SU-DHL-6 (cell line): ENCODE measurements around the gene TPRA1.

ENCODE experiments used
- EZH2phosphoT487 ChIP-seq: fragments of 200-600 bp; sonication (generic), shearing (Covaris generic); conservative IDR thresholded peaks from 2 replicates; pipeline ENCODE4 v1.6.1; 2018; ENCODE audit warnings: mild to moderate bottlenecking, antibody characterized with exemption, low read length, moderate library complexity, mixed read lengths
- TF ChIP-seq, protein P1 (sequence below): fragments of 200-600 bp; sonication (generic); IDR thresholded peaks from one replicate; pipeline ENCODE4 v1.5.1; 2017; ENCODE audit warnings: antibody characterized with exemption, mild to moderate bottlenecking, low read length, moderate library complexity; ENCODE audit not compliant: insufficient read depth, poor library complexity, severe bottlenecking

- TF ChIP-seq, protein P1, sequence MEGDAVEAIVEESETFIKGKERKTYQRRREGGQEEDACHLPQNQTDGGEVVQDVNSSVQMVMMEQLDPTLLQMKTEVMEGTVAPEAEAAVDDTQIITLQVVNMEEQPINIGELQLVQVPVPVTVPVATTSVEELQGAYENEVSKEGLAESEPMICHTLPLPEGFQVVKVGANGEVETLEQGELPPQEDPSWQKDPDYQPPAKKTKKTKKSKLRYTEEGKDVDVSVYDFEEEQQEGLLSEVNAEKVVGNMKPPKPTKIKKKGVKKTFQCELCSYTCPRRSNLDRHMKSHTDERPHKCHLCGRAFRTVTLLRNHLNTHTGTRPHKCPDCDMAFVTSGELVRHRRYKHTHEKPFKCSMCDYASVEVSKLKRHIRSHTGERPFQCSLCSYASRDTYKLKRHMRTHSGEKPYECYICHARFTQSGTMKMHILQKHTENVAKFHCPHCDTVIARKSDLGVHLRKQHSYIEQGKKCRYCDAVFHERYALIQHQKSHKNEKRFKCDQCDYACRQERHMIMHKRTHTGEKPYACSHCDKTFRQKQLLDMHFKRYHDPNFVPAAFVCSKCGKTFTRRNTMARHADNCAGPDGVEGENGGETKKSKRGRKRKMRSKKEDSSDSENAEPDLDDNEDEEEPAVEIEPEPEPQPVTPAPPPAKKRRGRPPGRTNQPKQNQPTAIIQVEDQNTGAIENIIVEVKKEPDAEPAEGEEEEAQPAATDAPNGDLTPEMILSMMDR = no peak
- no peak for TF ChIP-seq EZH2phosphoT487
Observed at GRCh38 chr3:127628426-127628787, 37.9 kb upstream of the TPRA1 start.
